Measurements from ENCODE around the gene ABCC1.
"Not testable (repeated sequence)": the region's sequence is repeated elsewhere in the genome, so short reads cannot be mapped to it uniquely, and the experiment has no call there.

The ABCC1 gene

GRCh38 chr16:16146380-16147315 lies 197.2 kb downstream of the ABCC1 start:
- no peak for DNase-seq

- DNase-seq = no peak
Measured at GRCh38 chr16:16147316-16147999, 198.0 kb downstream of the ABCC1 start.

- DNase-seq = not testable (repeated sequence)
Measured at GRCh38 chr16:16148000-16148599, 198.7 kb downstream of the ABCC1 start.

- no peak for DNase-seq
Measured at GRCh38 chr16:16148755-16149154, 199.3 kb downstream of the ABCC1 start.

- DNase-seq = no peak
Measured at GRCh38 chr16:16149710-16150116, 200.3 kb downstream of the ABCC1 start.

GRCh38 chr16:16150117-16150877 lies 200.9 kb downstream of the ABCC1 start:
- no peak for DNase-seq

GRCh38 chr16:16150878-16151152 lies 201.4 kb downstream of the ABCC1 start:
- DNase-seq = no peak

GRCh38 chr16:16151315-16151714 lies 201.9 kb downstream of the ABCC1 start:
- no peak for DNase-seq

- DNase-seq = not testable (repeated sequence)
Measured at GRCh38 chr16:16153000-16153399, 203.6 kb downstream of the ABCC1 start.

- no peak for DNase-seq
Measured at GRCh38 chr16:16154281-16154951, 205.0 kb downstream of the ABCC1 start.

- no peak for DNase-seq
Measured at GRCh38 chr16:16155234-16155633, 205.8 kb downstream of the ABCC1 start.

- DNase-seq = no peak
Measured at GRCh38 chr16:16157166-16157565, 207.8 kb downstream of the ABCC1 start.

GRCh38 chr16:16158082-16158658 lies 208.8 kb downstream of the ABCC1 start:
- DNase-seq = no peak

- DNase-seq = no peak
Measured at GRCh38 chr16:16158741-16159374, 209.4 kb downstream of the ABCC1 start.

- DNase-seq = no peak
Measured at GRCh38 chr16:16159662-16160061, 210.2 kb downstream of the ABCC1 start.

GRCh38 chr16:16161319-16161718 lies 211.9 kb downstream of the ABCC1 start:
- no peak for DNase-seq

- DNase-seq = not testable (repeated sequence)
Measured at GRCh38 chr16:16161840-16162239, 212.4 kb downstream of the ABCC1 start.

- DNase-seq = no peak
Measured at GRCh38 chr16:16162591-16162990, 213.2 kb downstream of the ABCC1 start.

- DNase-seq = no peak
Measured at GRCh38 chr16:16163109-16163508, 213.7 kb downstream of the ABCC1 start.

GRCh38 chr16:16163571-16163970 lies 214.2 kb downstream of the ABCC1 start:
- DNase-seq = no peak

- DNase-seq = no peak
Measured at GRCh38 chr16:16164243-16164642, 214.8 kb downstream of the ABCC1 start.

- DNase-seq = no peak
Measured at GRCh38 chr16:16166085-16166484, 216.7 kb downstream of the ABCC1 start.

Data from activated CD8-positive, alpha-beta memory T cell treated with anti-CD3 and anti-CD28 coated beads, Interleukin-2, amount 50 U/mL, for 48 hours (primary cell).